Keratinocyte (primary cell): ENCODE measurements around the gene DACT1.

Source experiments
- CTCF ChIP-seq, 3 experiments: IDR thresholded peaks in 1 of 3; conservative IDR thresholded peaks in 1 of 3; optimal IDR thresholded peaks in 1 of 3; 2 replicates in 2 of 3; 3 replicates in 1 of 3; pipeline versions ENCODE3 to v1.5.1; 2011; ENCODE audit warnings: low read length in 3 of 3, mild to moderate bottlenecking in 3 of 3, moderate library complexity in 2 of 3, control low read depth in 1 of 3, inconsistent platforms in 1 of 3; ENCODE audit not compliant: insufficient read depth in 2 of 3; ENCODE audit errors: extremely low read depth in 1 of 3
- EZH2 ChIP-seq: IDR thresholded peaks from one replicate; pipeline ENCODE4 v1.6.1; 2012; ENCODE audit warnings: inconsistent platforms, mild to moderate bottlenecking, low read length, moderate library complexity

- TF ChIP-seq CTCF (optimal IDR thresholded peaks at IDR 0.05 in 1 of 3, IDR thresholded peaks at IDR 0.05 in 1 of 3, conservative IDR thresholded peaks at IDR 0.05 in 1 of 3; ENCODE audit: extremely low read depth in 1 of 3, insufficient read depth in 2 of 3, low read length in 3 of 3) (no peak), EZH2 (no peak)
Measured at GRCh38 chr14:58671024-58671423, 33.3 kb downstream of the DACT1 start.
